ENCODE data around the gene ROBO2.

Gene ROBO2

DNA sequence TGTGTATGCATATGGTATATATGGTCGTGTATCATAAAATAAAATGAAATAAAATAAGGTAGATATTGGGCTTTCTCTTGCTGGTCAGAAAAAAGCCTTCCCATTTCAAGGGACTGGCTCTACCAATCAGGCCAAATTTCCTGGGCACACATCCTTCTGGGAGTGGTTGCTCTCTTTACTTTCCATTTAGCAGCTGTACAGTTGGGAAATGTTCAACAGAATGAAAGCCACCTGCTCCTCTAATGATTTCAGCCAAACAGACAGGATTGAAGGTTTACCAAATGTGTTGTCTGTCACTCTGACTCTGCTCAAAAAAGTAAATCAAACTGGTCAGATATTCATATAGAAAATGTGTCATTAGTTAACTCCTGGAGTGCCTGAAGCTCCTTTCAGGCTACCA, 380.4 kb downstream of the ROBO2 start:
- DNase-seq (ENCODE audit: low spot score), result no peak

DNA sequence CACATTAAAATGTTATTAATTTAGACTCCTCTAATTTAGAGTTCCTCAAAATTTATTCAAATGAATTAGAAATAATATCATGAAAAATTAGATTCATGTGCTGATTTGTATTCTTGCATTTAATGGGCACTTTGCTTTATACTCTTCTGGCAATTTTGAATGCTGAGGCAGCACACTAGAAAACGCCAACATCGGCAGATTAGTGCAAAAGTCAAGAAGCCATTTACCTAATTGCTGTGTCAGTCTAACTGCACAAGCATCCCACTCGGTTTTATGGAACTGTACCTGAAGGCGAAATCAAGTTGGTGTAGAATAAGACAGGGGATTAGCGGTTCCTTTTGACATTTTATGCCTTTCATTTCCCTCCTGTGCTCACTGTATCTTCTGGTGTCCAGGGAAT, 382.0 kb downstream of the ROBO2 start:
- DNase-seq (ENCODE audit: low spot score), result no peak

DNA sequence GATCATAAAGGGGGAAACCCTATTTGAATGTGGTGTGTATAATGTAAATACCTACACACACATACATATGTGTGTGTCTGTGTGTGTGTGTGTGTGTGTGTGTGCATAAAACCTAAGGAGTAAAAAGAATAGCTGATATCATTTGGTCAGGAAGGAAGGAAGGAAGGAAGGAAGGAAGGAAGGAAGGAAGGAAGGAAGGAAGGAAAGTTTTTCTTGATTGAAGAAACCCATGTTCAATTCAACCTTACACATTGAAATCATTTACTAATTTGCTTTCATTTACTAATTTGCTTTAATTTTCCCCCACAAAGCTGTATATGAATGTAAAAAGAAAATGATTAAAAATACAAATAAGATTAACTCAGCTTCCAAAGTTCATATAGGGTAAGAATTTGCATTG, 386.6 kb downstream of the ROBO2 start:
- DNase-seq (ENCODE audit: low spot score), result no peak

DNA sequence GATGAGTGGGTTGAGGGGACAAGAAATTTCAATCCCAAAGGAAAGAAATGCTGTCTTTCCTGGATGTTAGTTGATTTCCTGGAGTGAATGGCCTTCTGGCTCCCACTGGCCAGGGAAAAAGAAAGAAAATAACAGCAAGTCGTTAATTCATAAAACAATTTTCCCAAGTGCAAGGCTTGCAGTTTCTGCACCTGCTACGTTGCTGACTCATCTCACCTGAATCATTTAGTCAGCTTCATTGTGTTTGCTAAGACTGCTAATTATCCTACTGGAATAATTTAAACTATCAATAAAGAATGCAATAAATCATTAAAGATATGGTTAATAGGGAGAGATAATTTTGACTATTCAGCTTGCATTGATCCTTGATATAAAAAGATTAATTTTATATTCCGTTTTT, 387.6 kb downstream of the ROBO2 start:
- no peak for DNase-seq (ENCODE audit: low spot score)

DNA sequence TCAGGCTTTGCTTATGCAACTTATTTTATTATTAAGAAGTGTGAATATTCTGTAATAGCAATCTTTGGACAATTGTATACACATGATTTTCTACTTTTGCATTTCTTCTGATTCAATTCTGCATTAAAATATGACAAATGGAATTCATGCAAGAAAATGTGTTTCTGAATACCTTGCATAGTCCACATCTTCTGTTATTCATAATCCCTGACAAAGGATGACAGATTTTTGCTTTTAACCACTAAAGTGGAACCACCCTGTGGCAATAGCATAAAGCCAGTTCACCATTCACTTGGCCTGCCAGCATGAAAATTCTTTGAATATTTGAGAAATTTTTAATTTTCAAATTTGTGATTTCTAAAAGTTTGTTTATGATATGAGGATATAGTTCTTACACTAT, 397.0 kb downstream of the ROBO2 start:
- DNase-seq (ENCODE audit: low spot score), result no peak

DNA sequence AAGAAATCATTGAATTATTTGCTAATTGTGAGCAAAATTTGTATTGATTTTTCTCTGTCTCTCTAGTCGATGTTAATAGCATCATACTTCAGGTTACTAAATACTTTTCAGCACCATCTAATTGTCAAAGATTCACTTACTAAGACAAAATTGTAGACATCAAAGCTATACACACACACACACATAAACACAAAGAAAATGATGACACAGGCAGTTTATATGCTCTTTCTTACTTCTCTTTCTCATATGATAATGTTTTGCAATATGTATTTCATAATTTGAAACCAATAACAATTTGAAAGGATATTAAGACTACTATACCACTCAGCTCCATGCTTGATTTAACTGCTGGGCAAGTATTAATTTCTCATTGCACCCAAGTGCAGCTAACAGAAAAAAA, 406.2 kb downstream of the ROBO2 start:
- no peak for DNase-seq (ENCODE audit: low spot score)

DNA sequence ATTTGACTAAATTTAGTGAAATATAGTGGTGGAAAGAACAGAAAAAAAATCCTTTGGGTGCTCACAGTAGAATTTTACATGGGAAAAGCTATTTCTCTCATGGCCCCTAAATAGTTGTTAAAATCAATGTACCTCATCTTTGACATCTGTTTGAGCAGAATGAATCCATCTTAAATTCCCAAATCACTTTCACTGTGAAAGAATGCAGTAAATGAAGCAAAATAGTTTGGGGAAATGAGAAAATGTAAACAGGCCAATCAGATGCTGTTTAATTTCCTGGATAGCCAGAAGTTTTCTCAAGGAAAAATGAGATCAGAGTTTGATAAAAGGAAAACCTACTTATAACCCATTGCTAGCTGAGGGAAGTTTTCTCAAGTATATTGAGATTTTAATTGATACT, 406.9 kb downstream of the ROBO2 start:
- no peak for DNase-seq (ENCODE audit: low spot score)

DNA sequence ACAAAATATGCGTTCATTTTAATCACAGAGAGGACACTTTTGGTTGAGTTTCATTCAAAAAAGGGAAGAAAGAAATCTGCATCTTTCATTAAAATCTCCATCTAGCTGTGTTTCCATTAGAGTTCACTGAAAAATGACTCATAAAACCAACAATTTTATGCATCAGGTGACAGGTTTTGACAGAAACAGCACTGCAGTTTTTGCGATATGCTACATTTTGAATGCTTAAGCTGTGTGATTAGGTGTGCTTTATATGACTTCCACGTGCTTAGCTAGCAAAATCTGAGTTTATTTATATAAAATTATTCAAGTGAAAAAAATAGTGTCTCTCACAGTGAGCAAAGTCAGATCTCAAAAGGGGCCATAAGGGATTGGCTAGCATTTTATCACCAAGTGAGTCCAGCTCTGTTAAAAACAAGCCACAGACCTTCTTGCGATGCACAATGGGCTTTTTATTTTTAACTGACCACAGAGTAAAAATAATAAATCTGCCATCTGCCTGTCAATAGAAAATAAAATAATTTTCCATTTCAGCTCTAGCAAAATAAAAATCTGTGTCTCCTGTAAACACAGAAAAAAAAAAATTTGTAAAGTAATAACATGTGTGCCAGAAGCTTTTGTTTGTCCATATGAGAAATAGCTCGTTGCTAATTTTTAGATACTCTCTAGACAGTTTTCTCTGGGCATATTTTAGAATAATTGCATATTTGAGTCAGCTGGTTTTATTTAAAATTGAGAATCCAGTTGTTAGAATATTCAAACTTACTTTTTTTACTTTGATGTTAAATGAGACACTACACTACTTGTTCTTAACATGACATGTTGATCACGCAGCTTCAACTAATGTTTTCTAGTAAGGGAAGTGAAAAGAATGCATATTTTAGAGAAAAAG, 409.8 kb downstream of the ROBO2 start:
- DNase-seq (ENCODE audit: low spot score), result no peak

DNA sequence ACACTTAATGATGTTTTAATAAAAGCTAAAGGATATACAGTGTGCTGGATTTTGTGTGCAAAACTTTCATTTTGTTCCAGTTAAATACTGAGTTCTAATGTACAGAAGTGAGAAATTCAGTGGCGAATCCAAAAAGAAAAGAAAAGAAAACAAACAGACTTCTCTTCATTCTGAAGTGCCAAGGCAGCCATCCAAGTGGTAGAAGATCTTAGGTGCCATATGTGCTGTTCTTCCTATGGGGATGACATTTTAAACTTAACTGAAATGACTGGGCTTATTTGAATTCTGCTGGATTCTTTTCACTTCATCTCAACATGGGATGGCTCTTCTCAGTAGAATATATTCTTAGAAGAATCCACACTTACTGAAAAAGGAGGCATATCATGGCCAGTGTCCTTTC, 416.5 kb downstream of the ROBO2 start:
- no peak for DNase-seq (ENCODE audit: low spot score)

DNA sequence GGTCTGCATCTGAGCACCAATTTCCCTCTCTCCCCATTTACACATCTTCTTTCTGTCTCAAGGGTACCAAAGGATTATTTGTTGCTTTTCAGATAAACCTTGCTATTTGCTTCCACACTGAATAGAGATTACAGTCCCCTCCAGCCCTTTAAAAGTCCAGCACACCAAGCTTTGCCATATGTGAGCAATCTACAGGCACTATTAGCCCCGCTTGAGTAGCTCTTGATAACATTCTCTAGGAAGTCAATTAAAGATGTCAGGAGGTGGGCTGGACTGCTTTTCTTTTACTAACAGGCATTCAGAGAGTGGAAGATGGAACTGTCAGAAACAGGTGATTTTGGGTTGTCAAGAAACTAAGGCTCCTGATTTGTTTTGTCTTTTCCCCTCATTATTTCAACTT, 417.0 kb downstream of the ROBO2 start:
- DNase-seq (ENCODE audit: low spot score), result no peak

DNA sequence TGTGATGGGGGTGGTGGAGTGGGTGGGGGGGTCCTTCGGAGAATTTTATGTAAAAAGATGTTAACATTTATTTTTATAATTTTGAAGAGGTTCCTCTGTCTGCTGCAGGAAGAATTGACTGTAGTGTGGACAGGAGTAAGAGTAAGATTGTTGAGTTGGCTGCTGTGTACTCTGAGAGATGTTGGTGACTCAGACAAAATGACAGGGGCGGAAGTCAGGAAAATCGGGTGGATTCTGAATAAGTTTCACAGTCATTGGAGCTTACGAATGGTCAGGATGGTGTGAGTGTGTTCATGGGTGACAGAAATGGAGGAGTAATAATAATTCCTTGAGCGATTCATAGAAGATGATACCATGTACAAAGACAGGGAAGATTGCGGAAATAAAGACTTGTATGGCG, 420.0 kb downstream of the ROBO2 start:
- DNase-seq (ENCODE audit: low spot score), result no peak

DNA sequence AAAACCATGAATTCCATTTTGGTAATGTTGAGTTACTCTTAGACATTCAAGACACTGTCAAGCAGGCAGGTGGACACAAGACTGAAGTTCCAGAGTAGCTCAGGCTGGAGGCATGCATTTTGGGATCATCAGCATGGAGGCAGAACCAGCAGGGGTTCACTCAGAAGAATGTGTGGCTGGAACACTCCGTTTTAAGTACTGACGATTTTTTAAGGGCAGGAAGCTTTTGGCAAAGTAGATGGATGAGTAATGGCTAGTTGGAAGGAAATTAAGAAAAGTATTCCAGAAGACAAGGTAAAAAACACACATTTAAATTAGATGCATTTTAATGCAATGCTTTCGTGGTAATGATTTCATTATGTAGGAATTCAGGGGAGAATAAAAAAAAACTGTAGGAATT, 420.4 kb downstream of the ROBO2 start:
- no peak for DNase-seq (ENCODE audit: low spot score)

DNA sequence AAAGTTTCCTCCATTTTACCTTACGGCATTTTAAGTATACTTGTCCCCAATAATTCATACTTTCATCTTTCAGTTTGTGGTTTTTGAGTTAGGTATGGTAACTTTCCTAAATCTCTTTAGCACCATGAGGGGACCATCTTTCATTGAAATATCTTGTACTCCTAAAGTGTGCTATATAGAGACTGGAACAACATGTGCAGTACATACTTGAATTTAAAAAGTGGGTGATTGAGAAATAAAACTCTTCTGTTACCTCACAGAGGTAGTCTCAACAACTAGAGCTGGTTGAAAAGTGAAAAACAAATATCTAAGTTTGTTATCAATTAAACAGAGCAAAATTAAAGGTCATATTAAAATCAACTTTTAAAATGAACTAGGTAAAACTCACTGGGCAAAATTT, 423.1 kb downstream of the ROBO2 start:
- DNase-seq (ENCODE audit: low spot score), result no peak

DNA sequence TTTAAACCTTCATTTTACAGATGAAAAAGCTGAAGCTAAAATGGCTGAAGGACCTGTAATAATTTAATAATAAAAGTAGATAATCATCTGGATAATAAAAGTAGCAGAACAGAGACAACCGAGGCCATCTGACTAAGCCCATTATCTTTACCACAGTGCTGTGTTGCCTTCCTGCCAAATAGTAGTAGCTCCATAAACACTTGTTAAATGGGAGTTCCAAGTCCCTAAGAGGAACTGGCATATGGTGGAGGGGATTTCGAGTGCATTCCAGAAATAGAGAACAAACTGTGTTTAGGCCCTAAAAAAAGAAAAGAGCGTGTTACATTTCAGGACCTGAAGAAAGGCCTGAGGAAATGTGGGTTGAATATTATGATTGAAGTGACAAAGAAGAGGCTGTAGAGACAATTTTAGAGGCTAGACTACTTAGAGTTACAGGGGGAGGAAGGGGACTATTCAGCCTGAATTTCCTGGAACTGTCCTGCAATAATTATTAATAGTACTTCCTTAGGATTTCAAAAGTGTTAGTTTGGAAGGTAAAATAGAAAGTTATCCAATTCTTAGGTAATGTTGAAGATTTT, 424.3 kb downstream of the ROBO2 start:
- no peak for DNase-seq (ENCODE audit: low spot score)

DNA sequence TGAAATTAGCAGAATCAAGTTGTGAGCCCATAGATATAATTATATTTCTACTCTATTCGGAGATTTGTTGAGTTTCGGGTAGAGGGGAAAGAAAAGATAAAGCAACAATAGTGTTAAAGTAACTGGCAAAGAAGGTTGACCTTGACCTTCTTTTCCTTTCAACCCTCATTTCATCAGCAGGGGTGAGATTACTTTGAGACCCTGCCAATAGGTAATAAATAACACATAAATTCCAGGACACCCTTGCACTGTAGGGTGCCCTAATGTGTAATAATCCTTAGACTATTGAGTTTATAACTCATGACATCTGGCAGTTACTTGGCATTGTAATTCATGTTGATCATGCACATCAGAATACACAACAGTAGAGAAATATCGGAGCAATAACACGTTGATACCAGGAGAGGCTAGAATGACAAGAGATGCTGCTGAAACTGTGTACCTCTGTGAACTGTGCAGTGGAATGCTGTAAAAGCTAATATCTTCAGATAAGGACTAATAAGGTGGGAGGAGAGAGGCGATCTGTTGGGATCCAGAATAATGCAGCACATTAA, 426.7 kb downstream of the ROBO2 start:
- DNase-seq (ENCODE audit: low spot score), result no peak

DNA sequence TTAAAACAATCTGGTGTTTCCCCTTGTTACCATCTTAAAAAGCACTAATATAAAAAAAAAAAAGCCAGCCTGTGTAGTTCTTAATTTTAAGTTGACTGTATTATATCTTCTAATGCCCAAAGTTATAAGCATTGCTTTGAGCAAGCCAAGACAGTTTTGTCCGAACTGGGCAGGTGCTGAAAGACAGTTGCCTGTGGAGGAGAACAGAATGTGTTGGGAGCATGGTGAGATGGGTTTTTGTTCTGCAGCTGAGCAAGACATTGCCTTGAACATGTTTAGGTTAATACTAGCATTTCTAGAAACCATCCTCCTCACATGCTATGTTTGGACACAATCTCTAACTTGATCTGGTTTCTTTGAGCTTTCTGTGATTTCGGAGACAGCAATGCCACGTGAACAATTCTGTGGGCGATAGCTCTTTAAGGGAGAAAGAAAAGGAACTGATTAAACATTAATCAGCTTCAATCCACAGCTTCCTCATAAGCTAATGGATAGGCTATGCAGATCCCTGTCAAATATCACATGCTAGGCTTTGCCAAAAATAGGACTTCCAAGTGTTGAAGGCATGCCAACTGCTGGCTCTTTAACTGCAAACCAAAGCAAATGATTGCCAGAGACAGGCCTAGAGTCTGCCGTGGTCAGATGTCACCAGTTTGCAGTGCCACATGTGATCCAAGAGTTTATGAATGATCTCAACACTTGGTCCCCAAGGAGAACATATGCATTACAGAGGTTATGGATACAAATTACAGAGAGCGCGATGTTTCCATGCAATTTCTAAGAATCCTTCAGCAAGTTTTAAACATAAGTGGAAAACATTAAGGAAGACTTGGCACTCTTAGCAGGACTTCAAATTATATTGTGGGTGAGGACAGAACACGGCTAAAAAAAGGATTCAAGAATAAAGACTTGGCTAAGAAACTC, 428.1 kb downstream of the ROBO2 start:
- DNase-seq (ENCODE audit: low spot score), result no peak

DNA sequence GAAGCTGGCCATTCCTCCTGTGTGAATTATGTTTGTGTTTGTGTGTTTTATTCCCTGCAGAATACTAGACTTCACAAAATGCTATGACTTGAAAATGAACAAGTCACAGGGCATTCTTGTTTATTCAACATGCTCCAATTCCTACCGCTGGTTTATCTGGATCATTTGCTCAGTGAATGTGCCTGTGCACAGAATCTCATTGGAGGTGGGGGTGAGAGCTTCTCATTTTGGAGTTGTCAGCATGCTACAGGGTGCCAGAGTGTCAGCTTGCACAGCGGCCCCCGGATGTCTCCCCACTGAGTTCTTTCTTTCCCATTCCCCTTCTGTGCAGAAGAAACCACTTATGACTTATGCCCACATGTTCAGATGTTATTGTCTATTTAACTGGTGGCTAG, 428.7 kb downstream of the ROBO2 start:
- no peak for DNase-seq (ENCODE audit: low spot score)

DNA sequence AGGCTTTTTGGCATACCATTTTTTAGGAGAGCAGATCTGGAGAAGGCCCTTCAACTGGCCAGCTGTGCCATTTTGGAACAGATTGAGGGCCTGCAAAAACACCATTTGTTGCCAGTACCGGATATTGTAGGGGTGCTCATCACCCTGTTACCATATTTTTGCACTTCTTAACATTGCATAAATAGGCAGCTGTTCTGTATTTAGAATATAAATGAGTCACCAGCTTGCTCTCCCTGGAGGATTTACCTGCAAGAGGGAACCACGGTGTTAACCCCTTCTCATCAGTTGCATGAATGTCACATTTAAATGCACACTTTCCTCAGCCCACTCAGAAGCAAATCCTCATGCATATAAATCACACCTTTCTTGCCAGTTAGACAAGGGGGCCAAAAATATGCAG, 435.6 kb downstream of the ROBO2 start:
- DNase-seq (ENCODE audit: low spot score), result no peak

DNA sequence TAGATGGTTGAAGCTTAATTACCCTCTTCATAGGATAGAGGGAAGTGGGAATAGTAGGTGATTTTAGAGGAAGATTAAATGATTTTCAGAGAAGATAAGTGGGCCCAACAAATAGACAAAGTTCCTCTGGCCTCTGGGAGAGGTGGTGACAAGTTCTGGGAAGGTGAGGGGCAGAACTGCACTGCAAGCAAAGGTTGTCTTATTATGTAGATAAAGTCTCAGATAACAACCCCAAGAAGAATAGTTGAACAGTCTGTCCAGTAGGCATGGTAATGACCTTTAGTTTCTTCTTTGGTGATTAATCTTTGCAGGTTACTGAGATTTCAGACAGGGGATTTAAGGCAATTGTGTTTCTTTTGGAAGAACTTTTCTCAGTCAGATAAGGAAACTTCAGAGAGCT, 439.1 kb downstream of the ROBO2 start:
- DNase-seq (ENCODE audit: low spot score), result no peak

DNA sequence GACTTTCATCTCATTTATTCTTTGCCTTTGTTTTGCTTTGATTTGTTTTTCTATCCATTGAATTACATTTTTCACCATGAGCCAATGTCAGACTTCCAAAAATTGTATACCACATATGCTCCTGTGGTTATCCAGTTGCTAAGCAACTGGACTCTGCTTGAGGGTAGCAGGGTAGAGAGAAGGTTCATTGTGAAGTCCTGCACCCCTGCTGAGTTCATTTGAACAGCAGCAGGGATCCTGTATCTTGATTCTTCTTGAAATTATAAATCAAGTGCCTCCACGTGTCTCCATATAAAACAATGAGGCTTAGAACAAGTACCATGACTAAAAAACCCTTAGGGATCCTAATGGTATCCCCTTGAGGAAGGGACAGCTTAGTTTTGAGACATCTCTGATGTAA, 449.3 kb downstream of the ROBO2 start:
- DNase-seq (ENCODE audit: low spot score), result no peak

DNA sequence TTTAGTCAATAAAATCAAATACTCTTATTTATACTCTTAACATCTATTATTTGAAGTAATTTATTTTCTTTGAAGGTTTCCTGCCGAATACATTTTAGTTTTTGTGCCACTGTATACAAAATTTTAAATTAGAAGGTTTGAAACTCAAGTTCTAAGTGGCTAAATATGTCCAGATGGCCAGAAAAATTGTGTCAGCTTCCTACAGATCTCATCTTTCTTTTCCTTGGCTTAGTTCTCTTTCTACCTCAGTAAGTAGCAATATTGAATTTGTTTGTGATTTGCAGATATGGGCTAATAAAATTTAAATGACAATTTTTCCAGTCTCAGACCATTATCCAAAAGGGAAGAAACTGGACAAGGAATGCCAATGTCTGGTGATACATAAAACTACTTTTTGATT, 452.1 kb downstream of the ROBO2 start:
- no peak for DNase-seq (ENCODE audit: low spot score)

DNA sequence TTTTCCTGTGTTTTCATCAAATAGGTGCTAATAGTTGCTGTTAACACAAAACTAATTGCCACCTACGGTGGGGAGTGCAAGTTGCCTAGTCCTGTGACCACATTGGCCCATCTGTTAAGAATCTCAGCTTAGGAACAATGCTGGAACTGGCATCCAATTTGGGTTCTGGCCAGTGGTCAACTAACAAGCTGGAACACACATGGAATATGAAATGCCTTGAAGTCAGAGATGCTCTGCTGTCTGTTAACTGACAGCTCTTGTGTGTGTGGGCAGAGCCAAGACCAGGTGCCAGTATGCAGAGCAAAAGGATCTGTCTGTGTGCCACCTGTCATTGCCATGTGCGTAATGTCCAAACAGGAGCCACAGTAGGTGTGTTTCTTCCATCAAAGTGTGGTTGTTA, 460.8 kb downstream of the ROBO2 start:
- no peak for DNase-seq (ENCODE audit: low spot score)

DNA sequence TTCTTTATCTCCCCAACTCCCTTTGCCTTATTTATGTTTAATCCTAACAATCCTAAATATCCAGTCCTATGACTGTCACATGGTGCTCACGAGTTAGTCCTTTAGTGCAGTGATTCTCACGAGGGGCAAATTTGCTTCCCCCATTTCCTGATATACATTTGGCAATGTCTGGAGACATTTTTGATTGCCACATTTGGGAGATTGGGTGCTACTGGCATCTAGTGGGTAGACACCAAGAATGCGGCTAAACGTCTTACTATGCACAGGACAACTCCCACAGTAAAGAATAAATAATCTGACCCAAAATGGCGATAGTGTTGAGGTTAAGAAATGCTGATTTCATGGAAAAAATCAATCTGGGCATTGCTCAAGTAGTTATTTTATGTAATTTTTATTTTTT, 466.5 kb downstream of the ROBO2 start:
- DNase-seq (ENCODE audit: low spot score), result no peak

Measured in pons (tissue), 1 donor.